ENCODE data around the gene UBTFL1.
"Not testable (repeated sequence)": the region's sequence is repeated elsewhere in the genome, so short reads cannot be mapped to it uniquely, and the experiment has no call there.

UBTFL1 gene

GRCh38 chr11:90085650-90086049 is at the start of gene UBTFL1:
Gene UBTFL1, plus strand, starts transcription at chr11:90085950. Its CDS starts 0 bp downstream, at chr11:90085950.
- H3K27ac ChIP-seq; POLR2A ChIA-PET (ENCODE audit: low non-redundant PET); DNase-seq (ENCODE audit: low spot score); CTCF ChIA-PET: not testable (repeated sequence)

GRCh38 chr11:90051591-90052209 is 34.0 kb upstream of the UBTFL1 start:
- CTCF ChIA-PET; DNase-seq (ENCODE audit: low spot score); POLR2A ChIA-PET (ENCODE audit: low non-redundant PET); H3K27ac ChIP-seq: not testable (repeated sequence)

- POLR2A ChIA-PET (ENCODE audit: low non-redundant PET); H3K27ac ChIP-seq; CTCF ChIA-PET; DNase-seq (ENCODE audit: low spot score): not testable (repeated sequence)
These were observed 33.4 kb upstream of the UBTFL1 start for GRCh38 chr11:90052311-90052710.

- H3K27ac ChIP-seq; CTCF ChIA-PET; POLR2A ChIA-PET (ENCODE audit: low non-redundant PET); DNase-seq (ENCODE audit: low spot score): not testable (repeated sequence)
These were observed 32.2 kb upstream of the UBTFL1 start for GRCh38 chr11:90053545-90053944.

- CTCF ChIA-PET; DNase-seq (ENCODE audit: low spot score); POLR2A ChIA-PET (ENCODE audit: low non-redundant PET); H3K27ac ChIP-seq: not testable (repeated sequence)
These were observed 3.0 kb downstream of the UBTFL1 start for GRCh38 chr11:90088731-90089130.

GRCh38 chr11:90095230-90095924 is 9.6 kb downstream of the UBTFL1 start:
- CTCF ChIA-PET; POLR2A ChIA-PET (ENCODE audit: low non-redundant PET); H3K27ac ChIP-seq; DNase-seq (ENCODE audit: low spot score): not testable (repeated sequence)

GRCh38 chr11:90098261-90098660 is 12.5 kb downstream of the UBTFL1 start:
- H3K27ac ChIP-seq; POLR2A ChIA-PET (ENCODE audit: low non-redundant PET); DNase-seq (ENCODE audit: low spot score): not testable (repeated sequence)
- CTCF ChIA-PET, result interaction anchor here (0.6 kb wide), 1 partner anchor 893 kb away, joined by 3 read pairs; no protein-coding TSS in a partner anchor

- TF ChIP-seq CTCF (conservative IDR thresholded peaks at IDR 0.05; ENCODE audit: low read depth), result no peak
- no peak overlapping the region for H3K27ac ChIP-seq
- ChIA-PET POLR2A (ENCODE audit: low non-redundant PET) (no interaction called here), CTCF (no interaction called here)
- DNase-seq (ENCODE audit: low spot score), result no peak
These were observed 14.7 kb downstream of the UBTFL1 start for GRCh38 chr11:90100431-90100830.

GRCh38 chr11:90113541-90113940 is 27.8 kb downstream of the UBTFL1 start:
- TF ChIP-seq CTCF (conservative IDR thresholded peaks at IDR 0.05; ENCODE audit: low read depth), result peak; percentile 28
- ChIA-PET CTCF (no interaction called here), POLR2A (ENCODE audit: low non-redundant PET) (no interaction called here)
- H3K27ac ChIP-seq, result no peak overlapping the region
- no peak for DNase-seq (ENCODE audit: low spot score)

GRCh38 chr11:90120191-90120590 is 34.4 kb downstream of the UBTFL1 start:
- no peak for DNase-seq (ENCODE audit: low spot score)
- ChIA-PET POLR2A (ENCODE audit: low non-redundant PET) (no interaction called here), CTCF (no interaction called here)
- H3K27ac ChIP-seq, result no peak overlapping the region
- no peak for TF ChIP-seq CTCF (conservative IDR thresholded peaks at IDR 0.05; ENCODE audit: low read depth)
